Hematopoietic multipotent progenitor cell treated with erythropoietin and hydrocortisone succinate and interleukin-3 and kit ligand, for 17 days (in vitro differentiated cells): ENCODE measurements around the gene ARMC9.

Source experiments
- DNase-seq: peaks from one replicate; pipeline ENCODE4 v3.0.0-alpha.2; 2015; ENCODE audit warnings: low spot score

The ARMC9 gene

DNA sequence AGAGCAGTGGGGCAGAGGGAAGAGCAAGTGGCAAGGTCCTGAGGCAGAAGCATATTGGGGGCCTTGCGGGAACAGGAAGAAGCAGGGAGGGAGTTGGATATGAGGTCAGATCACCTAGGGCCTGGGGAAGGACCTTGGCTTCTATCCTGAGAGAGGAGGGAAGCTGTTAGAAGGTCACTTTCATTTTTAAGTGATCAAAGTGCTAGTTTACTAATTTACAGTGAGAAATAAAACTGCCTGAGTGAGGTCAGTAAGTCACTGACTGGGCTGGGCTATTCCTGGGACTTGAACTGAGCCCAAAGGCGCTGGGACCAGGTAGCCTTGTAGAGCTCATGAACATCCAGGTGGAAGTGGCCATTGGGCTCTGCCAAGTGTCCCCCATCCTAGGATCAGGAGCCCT is 120.5 kb downstream of the ARMC9 start:
- no peak for DNase-seq

DNA sequence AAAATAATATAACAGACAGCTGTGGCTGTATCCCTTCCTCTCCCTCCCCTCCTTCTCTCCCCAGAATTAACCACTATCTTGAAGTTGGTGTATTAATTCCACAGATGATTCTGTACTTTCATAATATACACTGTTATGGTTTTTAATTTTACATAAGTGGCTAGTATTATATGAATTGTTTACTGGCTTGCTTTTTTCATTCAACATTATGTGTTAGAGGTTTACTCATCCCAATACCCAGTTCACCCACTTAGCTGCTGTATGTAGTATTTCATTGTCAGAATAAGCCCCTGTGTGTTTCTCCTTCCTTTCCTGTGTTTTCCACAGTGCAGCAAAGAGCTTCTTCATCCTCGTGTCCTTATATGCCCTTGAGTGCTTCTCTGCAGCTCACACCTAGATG is 121.4 kb downstream of the ARMC9 start:
- no peak for DNase-seq

DNA sequence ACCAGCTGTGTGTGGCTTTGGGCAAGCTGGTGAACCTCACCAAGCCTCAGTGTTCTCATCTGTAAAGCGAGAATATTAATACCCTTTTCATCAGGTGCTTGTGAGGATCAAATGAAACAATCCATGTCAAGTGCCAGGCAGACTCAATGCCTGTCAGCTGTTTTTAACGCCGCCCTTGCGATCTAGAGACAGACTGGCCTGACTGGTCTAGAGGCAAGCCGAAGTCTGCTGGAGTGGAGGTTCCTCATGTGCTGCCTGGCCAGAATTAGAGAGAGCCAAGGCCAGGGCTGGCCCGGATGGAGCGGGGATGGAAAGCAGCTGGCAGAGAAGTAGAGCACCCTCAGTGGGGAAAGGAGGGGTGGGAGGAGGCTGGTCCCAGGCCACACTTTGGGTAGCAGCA is 122.6 kb downstream of the ARMC9 start:
- DNase-seq = no peak

DNA sequence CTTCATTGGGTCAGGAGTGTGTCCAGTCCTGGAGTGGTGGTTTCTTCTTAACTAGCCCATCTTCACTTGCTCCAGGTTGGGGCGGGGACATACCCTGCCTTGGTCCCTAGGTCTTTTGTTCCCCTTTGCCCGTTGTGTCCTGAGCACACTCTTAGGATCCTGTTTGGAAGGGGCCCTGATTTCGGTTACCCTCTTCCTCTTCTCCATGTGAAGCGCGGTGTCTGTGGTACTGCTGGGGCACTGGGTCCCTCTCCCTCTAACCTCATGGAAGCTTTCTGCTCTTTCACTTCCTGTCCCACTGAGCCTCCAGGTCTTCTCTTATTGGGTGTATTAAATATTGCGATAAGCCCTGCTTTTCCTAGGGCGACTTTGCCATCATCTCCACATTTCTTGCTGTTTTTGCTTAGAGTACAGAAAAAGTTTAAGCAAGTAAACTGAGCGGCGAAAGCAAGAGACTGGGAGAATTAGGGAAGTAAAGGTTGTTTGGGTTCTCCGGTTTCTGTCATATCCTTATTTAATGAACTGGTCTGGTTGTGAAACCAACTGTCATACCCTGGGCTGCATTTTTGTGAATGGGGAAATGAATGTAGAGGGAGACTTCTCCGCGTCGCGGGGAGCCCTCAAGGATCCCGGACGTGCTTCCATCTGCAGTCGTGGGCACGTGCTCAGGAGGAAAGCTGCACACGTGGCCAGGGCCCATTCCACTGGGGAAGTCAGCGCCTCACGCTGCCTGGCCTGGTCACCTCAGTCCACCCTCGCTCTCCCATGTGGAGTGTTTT is 123.3 kb downstream of the ARMC9 start:
- DNase-seq = no peak

DNA sequence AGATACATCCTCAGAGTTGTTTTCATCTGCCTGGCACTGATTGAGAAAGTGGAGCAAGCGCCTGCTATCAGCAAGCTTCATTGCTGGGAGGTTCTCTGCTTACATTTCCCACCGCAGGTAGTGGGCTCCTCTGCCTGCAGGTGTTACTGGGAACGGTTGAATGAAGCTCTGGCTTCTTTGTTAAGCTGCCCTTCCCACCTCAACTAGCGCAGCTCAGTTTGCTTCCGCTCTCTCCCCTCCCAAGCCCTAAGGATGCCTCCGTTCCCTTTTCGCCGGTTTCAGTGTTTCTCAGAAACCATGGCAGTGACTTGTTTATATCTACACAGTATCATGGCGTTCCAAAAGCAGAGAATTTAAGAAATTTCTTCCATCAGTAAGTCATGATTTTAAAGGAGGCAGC is 124.9 kb downstream of the ARMC9 start:
- no peak for DNase-seq

DNA sequence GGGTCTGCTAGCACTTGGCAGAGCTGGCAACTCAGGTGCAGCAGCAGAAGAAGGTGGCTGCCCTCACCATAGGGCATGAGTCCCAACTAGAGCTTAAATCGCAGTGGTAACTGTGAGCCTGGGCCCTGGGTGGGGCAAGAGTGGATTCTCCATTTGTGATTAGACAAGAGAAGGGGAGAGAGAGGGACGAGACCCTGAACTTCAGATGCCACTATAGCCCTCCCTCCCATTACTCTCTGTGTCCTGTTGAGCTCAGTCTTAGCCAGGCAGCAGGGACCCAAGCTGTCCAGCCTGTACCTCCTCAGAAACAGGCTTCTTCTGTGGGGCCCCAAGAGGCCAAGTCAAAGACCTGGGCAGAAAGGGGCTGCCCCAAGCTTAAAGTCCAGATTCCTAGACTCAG is 127.4 kb downstream of the ARMC9 start:
- DNase-seq = no peak

DNA sequence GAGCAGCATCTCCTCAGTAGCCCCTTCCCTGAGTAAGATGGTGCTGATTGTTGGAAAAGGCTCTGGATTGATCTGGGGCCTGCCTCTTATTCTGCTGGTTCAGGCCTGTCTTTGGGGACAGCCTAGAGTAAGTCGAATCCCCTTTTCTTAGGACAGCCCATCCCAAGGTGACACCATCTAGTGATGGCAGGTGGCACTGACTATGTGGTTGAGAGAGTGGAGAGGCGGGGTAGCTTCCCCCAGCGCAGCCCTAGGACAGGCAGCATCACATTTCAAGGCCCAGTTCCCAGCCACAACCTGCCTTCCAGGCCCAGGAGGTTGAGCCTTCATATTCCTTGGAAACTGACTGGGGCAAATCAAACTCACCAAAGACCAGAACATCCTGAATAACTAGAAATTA is 128.0 kb downstream of the ARMC9 start:
- no peak for DNase-seq

DNA sequence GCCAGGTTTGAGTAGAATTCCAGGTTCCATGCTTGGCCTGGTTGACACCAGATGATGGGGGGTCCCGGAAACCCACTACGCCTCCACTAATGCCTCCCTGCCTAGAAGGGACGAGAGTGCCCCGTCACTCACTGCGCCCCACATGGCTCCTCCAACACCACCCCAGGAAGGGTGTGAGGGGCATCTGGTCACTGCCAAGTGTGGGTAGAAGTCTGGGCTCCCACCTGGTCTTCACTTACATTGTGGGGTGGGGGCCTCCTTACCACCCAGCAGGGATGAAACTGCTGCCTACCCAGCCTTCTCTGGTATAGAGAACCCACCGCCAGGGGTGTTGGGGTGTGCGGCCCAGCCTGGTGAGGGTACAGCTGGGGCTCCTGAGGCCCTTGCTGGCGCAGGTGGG is 131.9 kb downstream of the ARMC9 start:
- no peak for DNase-seq

DNA sequence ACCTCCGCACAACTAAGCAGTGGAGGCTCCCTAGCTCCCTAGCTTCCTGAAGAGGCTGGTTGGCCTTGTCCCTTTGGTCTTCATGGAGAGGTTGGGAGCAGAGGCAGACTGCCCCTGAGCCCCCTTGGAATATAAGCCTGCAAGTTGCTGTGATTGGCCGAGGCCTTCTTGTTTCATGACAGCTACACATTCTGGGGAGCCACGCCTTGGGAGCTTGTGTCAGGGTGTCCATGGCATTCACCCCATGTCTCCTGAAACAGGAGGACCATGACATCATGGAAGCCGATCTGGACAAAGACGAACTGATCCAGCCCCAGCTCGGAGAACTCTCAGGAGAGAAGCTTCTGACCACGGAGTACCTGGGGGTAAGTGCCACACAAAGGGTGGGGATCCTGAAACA is 133.1 kb downstream of the ARMC9 start:
- no peak for DNase-seq

DNA sequence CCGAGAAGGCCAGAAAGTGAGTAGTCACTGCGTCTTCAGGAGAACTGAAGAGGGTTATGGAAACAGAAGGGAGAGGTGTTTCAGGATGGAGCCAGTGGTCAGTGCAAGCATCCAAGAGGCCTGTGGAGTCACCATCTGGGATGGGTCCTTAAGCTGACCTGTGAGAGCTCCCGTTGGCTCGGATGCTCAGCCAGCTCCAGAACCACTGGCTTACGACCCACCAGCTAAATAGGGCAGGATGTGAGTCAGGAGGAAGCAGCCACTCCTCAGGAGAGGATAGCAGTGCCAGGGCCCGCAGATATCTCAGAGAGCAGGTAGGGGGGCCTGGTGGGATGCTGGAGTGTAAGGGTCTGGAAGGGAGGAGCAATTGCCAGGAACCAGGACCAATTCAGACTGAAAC is 134.0 kb downstream of the ARMC9 start:
- DNase-seq = no peak

DNA sequence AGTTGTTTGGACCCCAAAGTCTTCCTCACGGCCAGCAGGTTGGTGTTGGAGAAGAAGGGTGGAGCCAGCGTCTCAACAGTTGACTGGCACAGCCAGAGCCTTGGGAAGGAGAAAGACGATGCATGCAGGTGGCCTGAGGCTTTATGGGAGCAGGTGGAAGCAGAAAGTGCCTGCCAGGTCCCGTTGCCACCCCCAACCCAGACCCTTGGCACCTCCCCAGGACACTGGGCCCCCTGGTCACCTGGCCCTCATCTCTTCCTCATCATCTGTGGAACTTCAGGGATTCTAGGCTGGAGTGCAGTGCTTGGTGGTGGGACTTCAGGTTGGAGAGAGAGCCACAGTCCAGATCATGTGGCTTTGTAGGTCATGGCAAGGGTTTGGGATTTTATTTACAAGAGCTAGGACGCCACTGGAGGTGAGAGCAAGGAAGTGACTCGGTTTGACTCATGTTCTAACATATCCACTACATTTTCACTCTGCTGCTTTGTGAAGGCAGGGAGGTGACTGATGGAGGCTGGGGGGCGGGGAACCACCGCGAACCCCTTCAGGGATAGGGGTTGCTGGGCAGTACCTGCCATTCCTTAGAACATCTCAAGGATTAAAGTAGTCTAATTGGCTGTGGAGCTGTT is 134.6 kb downstream of the ARMC9 start:
- DNase-seq = no peak

DNA sequence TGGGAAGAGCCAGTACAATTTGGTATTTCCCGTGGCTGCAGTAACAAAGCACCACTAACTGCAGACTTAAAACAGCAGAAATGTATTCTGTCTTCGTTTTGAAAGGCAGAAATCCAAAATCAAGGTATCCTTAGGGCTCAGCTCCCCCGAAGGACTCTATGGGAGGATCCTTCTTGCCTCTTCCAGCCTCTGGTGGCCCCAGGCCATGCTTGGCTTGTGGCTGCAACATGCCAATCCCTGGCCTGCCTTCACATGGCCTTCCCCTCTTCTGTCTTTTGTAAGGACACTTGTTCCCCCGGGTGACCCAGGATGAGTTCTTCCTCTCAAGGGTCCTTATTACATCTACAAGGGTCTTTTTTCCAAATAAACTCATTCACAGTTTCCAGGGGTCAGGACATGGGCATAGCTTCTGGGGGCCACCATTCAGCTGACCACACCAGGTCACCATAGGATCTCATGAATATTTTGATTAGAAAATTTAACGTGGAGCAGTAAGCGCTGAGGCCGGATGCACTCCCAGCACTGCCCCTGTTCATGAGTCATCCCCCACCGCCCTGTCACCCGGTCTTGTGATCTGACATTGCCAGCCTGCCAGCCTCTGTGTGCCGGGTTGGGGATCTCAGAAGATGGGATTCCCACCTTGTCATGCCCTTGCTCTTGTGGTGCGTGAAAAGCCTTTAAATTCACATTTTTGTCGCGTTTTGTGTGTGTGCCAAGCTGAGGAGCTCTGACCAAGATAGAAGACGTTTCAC is 135.9 kb downstream of the ARMC9 start:
- no peak for DNase-seq

DNA sequence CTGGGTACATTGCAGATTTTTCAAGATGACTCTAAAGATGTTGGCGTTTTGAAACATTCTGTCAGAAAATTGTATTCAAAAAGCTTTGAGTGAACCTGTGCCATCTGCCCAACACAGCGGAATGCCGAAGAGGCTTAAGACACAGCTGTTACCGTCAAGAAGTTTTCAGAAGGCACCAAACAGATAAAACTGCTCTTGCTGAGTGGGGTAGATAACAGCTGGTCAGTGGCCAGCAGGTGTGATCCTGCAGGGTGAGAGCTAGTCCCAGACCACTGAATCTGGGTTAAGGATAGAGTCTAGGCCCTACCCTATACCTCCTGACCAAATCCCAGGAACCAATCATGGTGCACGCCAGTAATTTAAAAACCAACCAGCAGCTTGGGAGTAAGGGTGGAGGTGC is 136.6 kb downstream of the ARMC9 start:
- DNase-seq = no peak

DNA sequence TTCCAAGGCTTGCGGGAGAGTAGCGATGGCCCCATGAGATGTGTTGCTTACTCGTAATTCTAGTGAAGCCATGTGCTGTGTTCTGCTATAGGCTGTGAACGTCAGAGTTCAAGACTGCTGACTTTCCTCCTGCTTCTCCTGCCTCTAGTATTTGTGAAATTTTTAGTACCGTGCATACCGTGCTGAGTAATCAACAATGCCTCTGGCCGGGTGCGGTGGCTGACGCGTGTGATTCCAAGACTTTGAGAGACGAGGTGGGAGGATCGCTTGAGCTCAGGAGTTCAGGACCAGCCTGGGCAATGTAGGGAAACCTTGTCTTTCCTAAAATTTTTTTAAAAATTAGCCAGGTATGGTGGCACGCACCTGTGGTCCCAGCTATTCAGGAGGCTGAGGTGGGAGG is 137.2 kb downstream of the ARMC9 start:
- no peak for DNase-seq

DNA sequence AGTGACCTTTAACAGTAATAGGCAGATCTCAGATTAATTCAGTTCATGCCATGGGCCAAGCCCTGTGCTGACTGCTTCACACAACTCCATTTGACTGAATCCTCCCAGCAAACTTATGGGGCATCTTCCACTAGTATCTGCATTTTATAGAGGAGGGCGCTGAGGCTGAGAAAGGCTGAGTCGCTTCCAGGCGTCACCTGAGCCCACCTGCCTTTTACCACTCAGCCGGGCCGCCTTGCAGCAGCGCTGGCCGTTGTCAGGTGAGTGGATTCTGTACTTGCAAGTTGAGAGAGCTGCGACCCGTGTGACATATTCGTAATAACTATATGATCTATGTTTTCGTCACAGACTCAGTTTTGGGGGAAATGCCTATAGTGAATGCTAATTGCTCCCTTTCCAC is 137.8 kb downstream of the ARMC9 start:
- no peak for DNase-seq

DNA sequence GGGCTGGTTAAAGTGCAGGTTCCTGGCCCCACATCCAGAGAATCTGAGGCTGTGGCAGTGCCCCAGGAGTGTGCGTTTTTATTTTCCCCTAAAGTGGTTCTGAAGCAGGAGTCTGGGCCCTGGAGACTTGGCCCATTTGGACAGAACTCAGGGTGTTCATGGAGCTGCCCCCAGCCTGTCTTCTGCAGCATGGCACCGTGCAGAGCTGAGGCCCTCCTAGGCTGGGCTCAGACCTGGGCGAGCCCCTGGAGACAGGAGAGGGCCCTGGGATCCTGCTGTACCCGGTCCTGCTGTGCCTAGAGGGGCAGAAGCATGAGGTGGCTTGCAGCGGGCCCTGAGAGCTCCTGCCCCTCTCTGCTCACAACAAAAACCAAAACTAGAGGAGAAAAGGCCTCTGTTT is 138.3 kb downstream of the ARMC9 start:
- DNase-seq = no peak

DNA sequence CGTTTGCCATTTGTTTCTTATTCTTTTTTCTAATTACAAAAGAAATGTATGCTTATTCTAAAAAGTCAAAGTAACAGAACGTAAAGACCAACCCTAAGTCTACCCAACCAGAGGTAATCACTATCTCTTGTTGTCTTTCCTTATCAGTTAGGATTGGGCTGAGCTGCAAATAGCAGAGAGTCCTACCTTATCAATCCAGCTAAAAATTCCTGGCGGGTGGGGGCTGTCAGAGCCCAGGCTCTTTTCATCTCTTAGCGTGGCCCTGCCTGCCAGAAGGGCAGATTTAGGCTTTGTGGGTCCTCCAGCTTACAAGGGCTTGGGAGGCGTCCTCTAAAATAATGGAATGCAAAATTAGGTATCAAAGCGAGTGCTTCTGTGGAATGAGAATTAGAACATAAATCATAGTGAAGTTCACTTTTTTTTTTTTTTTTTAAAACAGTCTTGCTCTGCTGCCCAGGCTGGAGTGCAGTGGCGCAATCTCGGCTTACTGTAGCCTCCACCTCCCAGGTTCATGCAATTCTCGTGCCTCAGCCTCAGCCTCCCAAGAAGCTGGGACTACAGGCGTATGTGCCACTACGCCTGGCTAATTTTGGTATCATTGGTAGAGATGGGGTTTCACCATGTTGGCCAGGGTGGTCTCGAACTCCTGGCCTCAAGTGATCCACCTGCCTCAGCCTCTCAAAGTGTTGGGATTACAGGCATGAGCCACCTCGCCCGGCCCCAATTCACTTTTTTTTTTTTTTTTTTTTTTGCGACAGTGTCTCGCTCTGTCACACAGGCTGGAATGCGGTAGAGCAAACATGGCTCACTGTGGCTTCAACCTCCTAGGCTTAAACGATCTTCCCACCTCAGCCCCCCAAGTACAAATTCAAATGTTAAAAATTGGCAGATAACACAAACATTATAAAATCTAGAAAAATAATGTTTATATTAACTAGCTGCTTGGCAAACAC is 139.7 kb downstream of the ARMC9 start:
- DNase-seq = no peak

DNA sequence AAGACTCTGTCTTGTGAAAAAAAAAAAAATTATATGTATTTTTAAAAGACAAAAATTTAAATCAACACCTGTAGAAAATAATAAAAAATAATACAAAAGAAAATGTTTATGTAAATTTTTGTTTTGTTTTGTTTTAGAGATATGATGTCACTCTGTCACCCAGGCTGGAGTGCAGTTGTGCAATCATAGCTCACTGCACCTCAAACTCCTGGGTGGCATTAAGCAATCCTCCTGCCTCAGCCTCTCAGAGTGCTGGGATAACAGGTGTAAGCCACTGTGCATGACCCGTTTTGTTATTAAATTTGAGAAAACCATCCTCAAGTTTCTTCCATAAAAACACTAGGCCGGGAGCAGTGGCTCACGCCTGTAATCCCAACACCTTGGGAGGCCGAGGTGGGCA is 140.9 kb downstream of the ARMC9 start:
- no peak for DNase-seq

DNA sequence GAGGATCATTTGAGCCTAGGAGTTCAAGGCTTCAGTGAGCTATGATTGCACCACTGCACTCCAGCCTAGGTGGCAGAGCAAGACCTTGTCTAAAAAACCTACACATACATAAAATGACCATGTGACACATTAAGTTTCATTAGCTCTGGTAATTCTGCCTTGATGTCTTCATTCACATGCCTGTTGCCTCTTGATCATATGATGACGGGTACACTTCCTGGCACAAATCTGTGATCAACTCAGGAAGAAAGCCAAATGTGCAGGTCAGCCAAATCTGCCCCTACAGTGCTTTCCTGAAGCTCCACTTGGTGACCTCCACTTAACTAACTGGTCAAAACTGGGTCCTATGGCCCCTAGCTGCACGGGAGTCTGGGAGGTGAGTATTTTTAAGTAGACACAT is 142.7 kb downstream of the ARMC9 start:
- DNase-seq = no peak

DNA sequence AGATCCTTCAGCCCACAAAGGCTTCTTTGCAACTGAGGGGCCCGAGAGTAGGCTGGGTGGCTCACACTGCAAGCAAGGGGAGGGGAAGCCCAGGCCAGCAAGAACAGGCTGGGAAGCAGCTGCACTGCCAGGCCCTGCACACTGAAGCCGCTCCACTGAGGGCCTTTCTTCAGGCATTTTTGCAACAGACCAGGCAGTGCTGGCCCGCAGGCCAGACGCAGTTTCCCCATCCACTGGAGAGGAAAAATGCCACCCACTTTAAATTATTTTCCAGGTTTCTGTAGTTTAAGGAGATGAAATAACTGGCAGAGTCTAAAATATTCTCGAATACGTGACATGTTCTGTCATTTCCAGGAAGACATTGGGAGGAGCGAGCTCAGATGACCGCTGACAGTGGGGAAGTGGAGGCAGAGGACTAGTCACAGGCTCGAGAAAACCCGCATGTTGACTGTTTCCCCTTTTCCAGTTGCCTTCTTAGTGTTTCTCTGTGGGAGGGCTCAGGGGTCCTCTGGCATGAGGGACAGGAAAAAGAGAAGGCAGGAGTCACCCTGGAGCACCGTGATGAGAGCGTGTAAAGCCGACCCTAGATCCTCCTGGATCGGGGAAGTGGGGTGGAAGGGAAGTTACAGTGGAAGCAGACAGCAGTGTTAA is 143.8 kb downstream of the ARMC9 start:
- DNase-seq = no peak

DNA sequence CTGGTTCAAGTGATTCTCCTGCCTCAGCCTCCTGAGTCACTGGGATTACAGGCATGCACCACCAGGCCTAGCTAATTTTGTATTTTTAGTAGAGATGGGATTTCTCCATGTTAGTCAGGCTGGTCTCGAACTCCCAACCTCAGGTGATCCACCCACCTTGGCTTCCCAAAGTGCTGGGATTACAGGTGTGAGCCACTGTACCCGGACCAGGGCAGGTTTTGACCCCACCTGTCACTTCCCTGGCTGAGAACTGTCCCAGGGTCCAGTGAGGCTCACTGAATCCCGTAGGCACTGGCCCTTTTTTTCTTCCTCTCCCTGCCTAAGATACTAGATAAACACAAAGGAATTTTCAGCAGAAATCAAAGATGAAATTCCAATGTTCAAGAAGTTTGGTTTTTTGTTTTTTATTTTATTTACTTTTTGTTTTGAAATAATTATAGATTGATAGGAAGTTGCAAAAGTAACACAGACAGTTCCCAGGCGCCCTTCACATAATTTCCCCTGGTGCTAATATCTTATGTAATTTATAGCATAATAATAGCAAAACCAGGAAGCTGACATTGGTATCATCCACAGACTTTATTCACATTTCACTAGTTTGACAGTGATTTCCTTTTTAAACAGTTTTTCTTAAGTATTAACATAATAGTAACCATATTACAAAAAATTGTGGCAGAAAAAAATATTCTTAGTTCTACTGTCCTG is 144.7 kb downstream of the ARMC9 start:
- DNase-seq = no peak
